ENCODE data around the gene SHQ1. TPM values are rescaled to one million over a fixed set of nuclear protein-coding genes. Genes with fewer than 3 reads are reported as not detected.

Gene SHQ1
- total RNA-seq, 3 donors from 2014 or later (not counting 1 experiment from before 2014, with no cell fraction given), result 16.3 to 36.7 (median 35.9) TPM

GRCh38 chr3:72810659-72811434, 37.4 kb downstream of the SHQ1 start:
- intact Hi-C loops (cut with micrococcal nuclease), result no loop called here
- H3K27ac ChIP-seq (ENCODE audit: low read length), result no peak overlapping the region
- no peaks in the 10 kb centered on the region for H3K9me3 Mint-ChIP-seq
- H3K4me3 ChIP-seq (ENCODE audit: low read length), result no peak overlapping the region
- no peak for TF ChIP-seq CTCF (IDR thresholded peaks at IDR 0.05)
- no peaks in the 10 kb centered on the region for H3K4me1 ChIP-seq (ENCODE audit: control insufficient read depth, insufficient read depth, low read length)
- no peaks in the 10 kb centered on the region for H3K27me3 ChIP-seq (ENCODE audit: control insufficient read depth, insufficient read depth, low read length)
- peaks cover 19% of the 10 kb centered on the region for H3K36me3 ChIP-seq (ENCODE audit: control insufficient read depth, insufficient read depth, low read length)
- H3K27ac Mint-ChIP-seq, result no peak overlapping the region
- no peaks in the 10 kb centered on the region for H3K27me3 Mint-ChIP-seq (ENCODE audit: low read depth in 2 of 2)
- no peaks in the 10 kb centered on the region for H3K9me3 ChIP-seq (ENCODE audit: control insufficient read depth, insufficient read depth, low read length)
- H3K36me3 Mint-ChIP-seq, result peaks cover 17% of the 10 kb centered on the region
- 100% methylated on average over 6 of the region's 6 CpGs for WGBS (ENCODE audit: insufficient coverage)
- ATAC-seq (no peak), DNase-seq (no peak)
- H3K4me3 Mint-ChIP-seq, result no peak overlapping the region
- H3K4me1 Mint-ChIP-seq, result no peaks in the 10 kb centered on the region

- Mint-ChIP-seq H3K36me3 (peaks cover 17% of the 10 kb centered on the region), H3K9me3 (no peaks in the 10 kb centered on the region), H3K27ac (no peak overlapping the region), H3K4me1 (no peaks in the 10 kb centered on the region), H3K27me3 (ENCODE audit: low read depth in 2 of 2) (no peaks in the 10 kb centered on the region), H3K4me3 (no peak overlapping the region)
- H3K27me3 ChIP-seq (ENCODE audit: control insufficient read depth, insufficient read depth, low read length), result no peaks in the 10 kb centered on the region
- intact Hi-C loops (cut with micrococcal nuclease), result no loop called here
- no peak overlapping the region for H3K27ac ChIP-seq (ENCODE audit: low read length)
- no peak for DNase-seq
- no peak for ATAC-seq
- peaks cover 19% of the 10 kb centered on the region for H3K36me3 ChIP-seq (ENCODE audit: control insufficient read depth, insufficient read depth, low read length)
- TF ChIP-seq CTCF (IDR thresholded peaks at IDR 0.05), result no peak
- no peak overlapping the region for H3K4me3 ChIP-seq (ENCODE audit: low read length)
- H3K4me1 ChIP-seq (ENCODE audit: control insufficient read depth, insufficient read depth, low read length), result no peaks in the 10 kb centered on the region
- H3K9me3 ChIP-seq (ENCODE audit: control insufficient read depth, insufficient read depth, low read length), result no peaks in the 10 kb centered on the region
These were observed 38.2 kb downstream of the SHQ1 start for GRCh38 chr3:72810063-72810462.

GRCh38 chr3:72804361-72804760, 43.9 kb downstream of the SHQ1 start:
- Histone ChIP-seq H3K4me3 (ENCODE audit: low read length) (no peak overlapping the region), H3K9me3 (ENCODE audit: control insufficient read depth, insufficient read depth, low read length) (no peaks in the 10 kb centered on the region), H3K27ac (ENCODE audit: low read length) (no peak overlapping the region), H3K4me1 (ENCODE audit: control insufficient read depth, insufficient read depth, low read length) (no peaks in the 10 kb centered on the region), H3K36me3 (ENCODE audit: control insufficient read depth, insufficient read depth, low read length) (peaks cover 10% of the 10 kb centered on the region), H3K27me3 (ENCODE audit: control insufficient read depth, insufficient read depth, low read length) (no peaks in the 10 kb centered on the region)
- no peak overlapping the region for H3K27ac Mint-ChIP-seq
- H3K9me3 Mint-ChIP-seq, result no peaks in the 10 kb centered on the region
- intact Hi-C loops (cut with micrococcal nuclease), result no loop called here
- 94% methylated on average over 4 of the region's 5 CpGs for WGBS (ENCODE audit: insufficient coverage)
- DNase-seq, result no peak
- H3K27me3 Mint-ChIP-seq (ENCODE audit: low read depth in 2 of 2), result no peaks in the 10 kb centered on the region
- H3K4me1 Mint-ChIP-seq, result no peaks in the 10 kb centered on the region
- no peak for TF ChIP-seq CTCF (IDR thresholded peaks at IDR 0.05)
- H3K4me3 Mint-ChIP-seq, result no peak overlapping the region
- ATAC-seq, result no peak
- H3K36me3 Mint-ChIP-seq, result no peaks in the 10 kb centered on the region

- Histone ChIP-seq H3K36me3 (ENCODE audit: control insufficient read depth, insufficient read depth, low read length) (peaks cover 5% of the 10 kb centered on the region), H3K9me3 (ENCODE audit: control insufficient read depth, insufficient read depth, low read length) (no peaks in the 10 kb centered on the region), H3K4me3 (ENCODE audit: low read length) (no peak overlapping the region), H3K27ac (ENCODE audit: low read length) (no peak overlapping the region), H3K27me3 (ENCODE audit: control insufficient read depth, insufficient read depth, low read length) (no peaks in the 10 kb centered on the region), H3K4me1 (ENCODE audit: control insufficient read depth, insufficient read depth, low read length) (no peaks in the 10 kb centered on the region)
- Mint-ChIP-seq H3K4me3 (no peak overlapping the region), H3K4me1 (no peaks in the 10 kb centered on the region), H3K27ac (no peak overlapping the region), H3K36me3 (no peaks in the 10 kb centered on the region), H3K9me3 (no peaks in the 10 kb centered on the region), H3K27me3 (ENCODE audit: low read depth in 2 of 2) (no peaks in the 10 kb centered on the region)
- DNase-seq (no peak), ATAC-seq (no peak)
- WGBS (ENCODE audit: insufficient coverage), result 97% methylated on average over 1 of the region's 3 CpGs
- TF ChIP-seq CTCF (IDR thresholded peaks at IDR 0.05), result no peak
- intact Hi-C loops (cut with micrococcal nuclease), result no loop called here
These were observed 44.7 kb downstream of the SHQ1 start for GRCh38 chr3:72803573-72803972.

All from natural killer cell (primary cell).